Astrocyte (in vitro differentiated cells and primary cell): ENCODE data around the gene IQSEC2.

Source experiments
- EZH2 ChIP-seq: IDR thresholded peaks from 2 replicates; pipeline ENCODE4 v1.6.1; 2012; ENCODE audit warnings: mild to moderate bottlenecking, low read length, inconsistent platforms; ENCODE audit not compliant: insufficient read depth
- TF ChIP-seq, protein P1 (sequence below): IDR thresholded peaks from 2 replicates; pipeline ENCODE4 v1.5.1; 2011; ENCODE audit warnings: low read depth, mild to moderate bottlenecking, inconsistent platforms, low read length, moderate library complexity; ENCODE audit not compliant: insufficient read depth

DNA sequence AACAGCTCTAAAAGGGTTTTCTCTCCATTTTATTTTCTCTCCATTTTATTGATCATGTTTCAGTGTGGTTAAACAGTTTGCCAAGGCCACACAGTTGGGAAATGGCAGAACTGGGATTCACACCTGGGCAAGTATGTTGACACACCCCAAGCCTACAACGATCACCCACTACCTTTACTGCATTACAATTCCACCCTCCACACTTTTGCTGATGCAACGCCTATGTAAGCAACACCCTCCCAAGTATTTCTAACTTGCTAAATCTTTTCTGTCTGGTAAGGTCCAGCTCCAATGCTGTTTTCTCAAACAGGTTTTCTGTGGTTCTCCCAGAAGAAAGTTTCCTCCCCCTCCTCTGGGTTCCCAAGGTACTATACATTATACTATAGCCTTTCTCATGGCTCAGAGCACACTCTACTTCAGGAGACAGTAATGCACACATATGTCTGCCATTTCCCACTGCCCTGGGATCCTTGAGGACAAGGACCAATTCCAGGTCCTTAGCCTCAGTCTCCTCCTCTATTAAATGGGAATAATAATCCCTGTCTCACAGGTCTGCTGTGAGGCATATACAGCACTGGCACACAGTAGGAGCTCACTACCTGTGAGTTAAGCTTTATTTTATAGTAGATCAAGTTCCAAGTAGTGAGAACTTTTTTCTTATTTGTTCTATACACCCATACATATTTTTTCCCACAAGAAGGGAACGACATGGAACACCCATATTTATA, 27.9 kb downstream of the IQSEC2 start:
- TF ChIP-seq, protein P1, sequence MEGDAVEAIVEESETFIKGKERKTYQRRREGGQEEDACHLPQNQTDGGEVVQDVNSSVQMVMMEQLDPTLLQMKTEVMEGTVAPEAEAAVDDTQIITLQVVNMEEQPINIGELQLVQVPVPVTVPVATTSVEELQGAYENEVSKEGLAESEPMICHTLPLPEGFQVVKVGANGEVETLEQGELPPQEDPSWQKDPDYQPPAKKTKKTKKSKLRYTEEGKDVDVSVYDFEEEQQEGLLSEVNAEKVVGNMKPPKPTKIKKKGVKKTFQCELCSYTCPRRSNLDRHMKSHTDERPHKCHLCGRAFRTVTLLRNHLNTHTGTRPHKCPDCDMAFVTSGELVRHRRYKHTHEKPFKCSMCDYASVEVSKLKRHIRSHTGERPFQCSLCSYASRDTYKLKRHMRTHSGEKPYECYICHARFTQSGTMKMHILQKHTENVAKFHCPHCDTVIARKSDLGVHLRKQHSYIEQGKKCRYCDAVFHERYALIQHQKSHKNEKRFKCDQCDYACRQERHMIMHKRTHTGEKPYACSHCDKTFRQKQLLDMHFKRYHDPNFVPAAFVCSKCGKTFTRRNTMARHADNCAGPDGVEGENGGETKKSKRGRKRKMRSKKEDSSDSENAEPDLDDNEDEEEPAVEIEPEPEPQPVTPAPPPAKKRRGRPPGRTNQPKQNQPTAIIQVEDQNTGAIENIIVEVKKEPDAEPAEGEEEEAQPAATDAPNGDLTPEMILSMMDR, result no peak
- TF ChIP-seq EZH2, result no peak
